Sigmoid colon (tissue), 7 donors: ENCODE data around the gene ADAMTS8. TPM values are rescaled to one million over a fixed set of nuclear protein-coding genes. Genes with fewer than 3 reads are reported as not detected.
A peak's percentile ranks its signal among the peaks of the same experiment; 100 is the strongest.

Source experiments
- DNase-seq: peaks from one replicate; pipeline ENCODE4 v3.0.0-alpha.2; 2019
- H3K27ac ChIP-seq, 4 donors: fragments of 200-600 bp; sonication (generic); one replicate each; pipeline ENCODE4 v1.5.1; 2016 to 2019; ENCODE audit warnings: mild to moderate bottlenecking in 1 of 4
- H3K27me3 ChIP-seq, 3 donors: fragments of 200-600 bp; sonication (generic); one replicate each; pipeline ENCODE4 v1.5.1; 2019; ENCODE audit warnings: mild to moderate bottlenecking in 1 of 3
- H3K36me3 ChIP-seq, 4 donors: fragments of 200-600 bp; sonication (generic); one replicate each; pipeline ENCODE4 v1.5.1; 2016 to 2019
- H3K4me1 ChIP-seq, 4 donors: fragments of 200-600 bp; sonication (generic); one replicate each; pipeline ENCODE4 v1.5.1; 2017 to 2019
- H3K4me3 ChIP-seq, 4 donors: fragments of 200-600 bp; sonication (generic); one replicate each; pipeline ENCODE4 v1.5.1; 2017 to 2019; ENCODE audit warnings: mild to moderate bottlenecking in 2 of 4, moderate library complexity in 1 of 4
- H3K9me3 ChIP-seq, 4 donors: fragments of 200-600 bp in 3 of 4; sonication (generic) in 3 of 4; one replicate each; pipeline versions ENCODE4 v1.5.1 to v1.6.1; 2013 to 2019
- EP300 ChIP-seq, 4 donors: sonication (generic); formaldehyde crosslinking; IDR thresholded peaks; one replicate each; pipeline ENCODE4 v1.6.1; 2017; ENCODE audit warnings: antibody characterized with exemption in 4 of 4
- POLR2A ChIP-seq, 2 donors: fragments of 450-650 bp; IDR thresholded peaks; one replicate each; pipeline ENCODE4 v1.6.1; 2016; ENCODE audit warnings: antibody characterized with exemption in 2 of 2, mild to moderate bottlenecking in 2 of 2, moderate library complexity in 2 of 2
- POLR2AphosphoS5 ChIP-seq, 4 donors: sonication (generic); formaldehyde crosslinking; IDR thresholded peaks; one replicate each; pipeline ENCODE4 v1.6.1; 2017; ENCODE audit warnings: antibody characterized with exemption in 4 of 4
- WGBS, 2 donors: extraction: QIAGEN DNeasy Blood & Tissue Kit; methylation state at CpG; one replicate each; pipeline ENCODE4 v1.1.7; 2013; 5-methylcytosine and 5-hydroxymethylcytosine counted together
- intact Hi-C: fragments of 100-400 bp; cut with DNase I; formaldehyde crosslinking; loops from one replicate; pipeline ENCODE4 v1.15.1; 2023
- polyA plus RNA-seq, 3 donors: library from polyadenylated mRNA; stranded (reverse); fragments of 200-250 nt; gene quantifications; one replicate each; pipeline ENCODE4 v1.2.3, GENCODE V29; 2013
- total RNA-seq, 4 donors: library from RNA; depleted of rRNA; stranded (reverse); fragments of >200 nt; gene quantifications; one replicate each; pipeline ENCODE4 v1.1.0, GENCODE V29; 2016
- TF ChIP-seq, protein P1 (sequence below), 4 experiments: fragments of 450-650 bp in 3 of 4; fragments of 200-600 bp in 1 of 4; IDR thresholded peaks; one replicate each; pipeline ENCODE4 v1.5.1; 2016 to 2019; ENCODE audit warnings: antibody characterized with exemption in 4 of 4, mild to moderate bottlenecking in 3 of 4, moderate library complexity in 2 of 4
- donor health status: healthy with polysubstance abuse.
- donor health status: Bipolar disorder and iron deficiency.
- donor health status: healthy.

Gene ADAMTS8
- total and polyA plus RNA-seq, 7 donors: under 0.01 to 11.9 (median 4.2) TPM; not detected in 1

DNA sequence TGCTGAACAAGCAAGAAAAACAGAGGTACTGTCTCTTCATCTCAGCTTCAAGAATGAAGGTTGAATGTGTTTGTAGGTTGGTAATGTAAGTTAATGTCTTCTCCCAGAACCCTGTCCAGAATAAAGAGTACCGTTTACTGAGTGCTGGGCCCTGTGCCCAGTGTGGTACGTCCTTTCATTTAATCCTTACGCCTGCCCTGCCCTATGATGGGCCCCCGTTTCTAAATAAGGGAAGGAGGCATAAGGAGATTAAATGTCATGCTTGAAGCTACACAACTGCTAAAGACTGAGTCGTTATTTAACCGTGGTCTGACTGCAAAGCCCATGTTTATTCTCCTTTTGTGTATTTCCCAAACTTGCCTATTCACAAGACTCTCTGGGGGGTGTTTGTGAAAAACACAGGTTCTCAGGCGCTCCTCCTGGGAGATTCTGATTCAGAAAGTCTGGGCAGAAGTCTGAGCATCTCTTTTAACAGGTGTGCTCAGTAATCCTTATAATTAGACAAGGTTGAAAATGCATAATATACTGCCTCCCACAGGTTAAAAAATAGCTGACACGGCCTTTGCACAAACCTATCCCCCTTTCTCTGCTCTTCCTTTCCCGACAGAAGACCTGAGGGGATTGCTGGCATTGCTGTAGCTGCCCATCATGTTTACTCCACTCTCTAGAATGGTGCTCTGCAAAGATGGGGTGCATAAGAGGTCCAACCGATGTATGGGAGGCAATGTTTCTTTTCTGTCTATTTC is 57.4 kb downstream of the ADAMTS8 start:
- TF ChIP-seq POLR2AphosphoS5 (IDR thresholded peaks at IDR 0.05) (no peak), EP300 (IDR thresholded peaks at IDR 0.05) (no peak), POLR2A (IDR thresholded peaks at IDR 0.05) (no peak)
- TF ChIP-seq, protein P1, sequence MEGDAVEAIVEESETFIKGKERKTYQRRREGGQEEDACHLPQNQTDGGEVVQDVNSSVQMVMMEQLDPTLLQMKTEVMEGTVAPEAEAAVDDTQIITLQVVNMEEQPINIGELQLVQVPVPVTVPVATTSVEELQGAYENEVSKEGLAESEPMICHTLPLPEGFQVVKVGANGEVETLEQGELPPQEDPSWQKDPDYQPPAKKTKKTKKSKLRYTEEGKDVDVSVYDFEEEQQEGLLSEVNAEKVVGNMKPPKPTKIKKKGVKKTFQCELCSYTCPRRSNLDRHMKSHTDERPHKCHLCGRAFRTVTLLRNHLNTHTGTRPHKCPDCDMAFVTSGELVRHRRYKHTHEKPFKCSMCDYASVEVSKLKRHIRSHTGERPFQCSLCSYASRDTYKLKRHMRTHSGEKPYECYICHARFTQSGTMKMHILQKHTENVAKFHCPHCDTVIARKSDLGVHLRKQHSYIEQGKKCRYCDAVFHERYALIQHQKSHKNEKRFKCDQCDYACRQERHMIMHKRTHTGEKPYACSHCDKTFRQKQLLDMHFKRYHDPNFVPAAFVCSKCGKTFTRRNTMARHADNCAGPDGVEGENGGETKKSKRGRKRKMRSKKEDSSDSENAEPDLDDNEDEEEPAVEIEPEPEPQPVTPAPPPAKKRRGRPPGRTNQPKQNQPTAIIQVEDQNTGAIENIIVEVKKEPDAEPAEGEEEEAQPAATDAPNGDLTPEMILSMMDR (IDR thresholded peaks at IDR 0.05): no peak
- no peak overlapping the region for H3K27ac ChIP-seq
- H3K36me3 ChIP-seq: no peaks in the 10 kb centered on the region
- peaks cover 0 to 8% (median 0%) of the 10 kb centered on the region in 4 donors for H3K4me1 ChIP-seq
- WGBS, 2 donors: 67 to 68% methylated on average over 10 of the region's 10 CpGs
- no peak overlapping the region for H3K4me3 ChIP-seq
- no peak for DNase-seq
- H3K27me3 ChIP-seq: no peaks in the 10 kb centered on the region
- intact Hi-C loops: no loop called here
- no peaks in the 10 kb centered on the region for H3K9me3 ChIP-seq

DNA sequence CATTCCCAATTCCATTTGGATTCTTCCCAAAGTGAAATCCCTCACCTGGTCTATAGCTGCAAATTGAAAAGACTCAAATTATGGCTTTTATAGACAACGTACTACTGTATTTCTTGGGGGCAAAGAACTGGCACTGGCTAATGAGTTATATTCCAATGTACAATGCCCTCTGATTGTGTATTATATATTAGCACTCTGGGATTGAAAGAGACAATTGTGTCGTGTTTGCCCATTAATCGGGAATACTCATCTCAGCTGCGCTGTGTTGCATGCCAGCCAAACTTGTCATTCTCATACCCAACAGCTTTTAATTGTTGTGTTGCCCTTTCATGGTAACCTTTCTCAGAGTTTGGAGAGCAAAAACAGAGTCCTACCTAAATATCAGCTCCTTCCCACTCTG is 58.7 kb downstream of the ADAMTS8 start:
- 93 to 95% methylated on average over 4 of the region's 4 CpGs for WGBS, 2 donors
- Histone ChIP-seq H3K9me3 (no peaks in the 10 kb centered on the region), H3K36me3 (no peaks in the 10 kb centered on the region), H3K27ac (peak overlapping the region in 1 of 4 donors; percentile 19), H3K27me3 (no peaks in the 10 kb centered on the region), H3K4me3 (no peak overlapping the region), H3K4me1 (peaks cover 0 to 8% (median 0%) of the 10 kb centered on the region in 4 donors)
- no peak for DNase-seq
- TF ChIP-seq EP300 (IDR thresholded peaks at IDR 0.05) (no peak), POLR2AphosphoS5 (IDR thresholded peaks at IDR 0.05) (no peak)
- intact Hi-C loops: no loop called here

DNA sequence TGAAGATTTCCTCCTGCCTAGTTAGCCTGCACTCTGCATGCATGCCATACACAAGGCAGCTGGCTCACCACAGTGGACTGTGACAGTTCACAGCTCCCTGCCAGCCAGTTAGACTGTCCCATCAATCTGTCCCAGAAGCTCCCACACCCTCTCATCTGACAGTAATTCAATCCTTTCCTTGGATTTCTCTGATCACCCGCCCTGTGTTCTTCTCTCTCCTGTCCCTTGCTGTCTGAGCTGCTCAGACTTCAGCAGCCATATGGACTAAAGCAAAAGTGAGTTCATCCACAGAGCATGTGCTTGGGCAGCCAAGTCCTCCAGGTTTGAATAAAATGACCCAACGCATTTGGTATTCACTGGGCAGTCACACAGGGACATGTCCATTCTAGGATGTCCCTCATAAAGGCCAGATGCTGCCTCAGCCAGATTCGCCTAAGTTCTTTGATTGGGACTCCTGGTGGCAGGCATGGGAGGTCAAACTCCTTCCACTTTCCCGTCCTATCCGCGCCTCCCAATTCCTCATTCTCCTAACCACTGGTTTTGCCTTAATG is 59.2 kb downstream of the ADAMTS8 start:
- TF ChIP-seq, protein P1 (IDR thresholded peaks at IDR 0.05): no peak
- TF ChIP-seq POLR2A (IDR thresholded peaks at IDR 0.05) (no peak), EP300 (IDR thresholded peaks at IDR 0.05) (no peak), POLR2AphosphoS5 (IDR thresholded peaks at IDR 0.05) (no peak)
- Histone ChIP-seq H3K4me1 (peaks cover 0 to 8% (median 0%) of the 10 kb centered on the region in 4 donors), H3K4me3 (no peak overlapping the region), H3K27me3 (no peaks in the 10 kb centered on the region), H3K9me3 (no peaks in the 10 kb centered on the region), H3K27ac (peak overlapping the region in 2 of 4 donors; percentile 7 to 19), H3K36me3 (no peaks in the 10 kb centered on the region)
- 88 to 93% methylated on average over 6 of the region's 6 CpGs for WGBS, 2 donors
- no peak for DNase-seq
- intact Hi-C loops: no loop called here

DNA sequence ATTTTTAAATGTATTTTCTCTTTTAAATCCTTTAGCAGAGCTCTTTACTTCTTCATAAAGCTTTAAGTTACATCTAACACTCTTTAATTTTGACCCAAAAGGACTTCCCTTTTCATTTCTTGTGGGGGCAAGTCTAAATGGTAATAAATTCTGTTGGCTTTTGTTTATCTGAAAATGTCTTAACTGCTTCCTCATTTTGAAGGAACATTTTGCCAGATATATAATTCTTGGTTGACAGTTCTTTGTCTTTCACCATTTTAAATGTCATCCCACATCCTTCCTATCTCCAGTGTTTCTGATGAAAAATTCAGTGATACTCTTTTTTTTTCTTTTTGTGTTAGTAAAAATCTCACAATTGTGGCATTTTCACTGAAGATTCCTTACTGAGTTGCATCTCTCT is 69.0 kb downstream of the ADAMTS8 start:
- Histone ChIP-seq H3K4me3 (no peak overlapping the region), H3K27ac (no peak overlapping the region), H3K27me3 (no peaks in the 10 kb centered on the region), H3K36me3 (no peaks in the 10 kb centered on the region), H3K9me3 (peaks cover 0 to 9% (median 3%) of the 10 kb centered on the region in 4 donors), H3K4me1 (no peaks in the 10 kb centered on the region)
- TF ChIP-seq EP300 (IDR thresholded peaks at IDR 0.05) (no peak), POLR2A (IDR thresholded peaks at IDR 0.05) (no peak), POLR2AphosphoS5 (IDR thresholded peaks at IDR 0.05) (no peak)
- TF ChIP-seq, protein P1 (IDR thresholded peaks at IDR 0.05): no peak
- no peak for DNase-seq
- intact Hi-C loops: no loop called here

DNA sequence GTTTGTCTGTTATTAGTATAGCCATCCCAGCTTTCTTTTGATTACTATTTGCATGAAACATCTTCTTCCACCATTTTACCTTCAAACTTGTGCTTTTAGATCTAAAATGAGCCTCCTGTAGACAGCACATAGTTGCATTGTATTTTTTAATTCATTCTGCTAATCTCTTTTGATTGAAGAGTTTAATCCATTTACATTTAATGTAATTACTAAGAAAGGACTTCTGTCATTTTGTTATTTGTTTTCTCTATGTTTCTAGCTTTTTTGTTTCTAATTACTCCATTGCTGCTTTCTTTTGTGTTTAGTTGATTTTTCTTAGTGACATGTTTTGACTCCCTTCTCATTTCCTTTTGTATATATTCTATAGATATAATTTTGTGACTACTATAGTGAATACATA is 70.0 kb downstream of the ADAMTS8 start:
- no peak for DNase-seq
- Histone ChIP-seq H3K27ac (no peak overlapping the region), H3K27me3 (no peaks in the 10 kb centered on the region), H3K36me3 (no peaks in the 10 kb centered on the region), H3K4me1 (no peaks in the 10 kb centered on the region), H3K4me3 (no peak overlapping the region), H3K9me3 (peaks cover 0 to 9% (median 4%) of the 10 kb centered on the region in 4 donors)
- intact Hi-C loops: no loop called here
- TF ChIP-seq POLR2A (IDR thresholded peaks at IDR 0.05): no peak
- no peak for TF ChIP-seq EP300 (IDR thresholded peaks at IDR 0.05)
- TF ChIP-seq, protein P1 (IDR thresholded peaks at IDR 0.05): no peak
- TF ChIP-seq POLR2AphosphoS5 (IDR thresholded peaks at IDR 0.05): no peak

Other genes starting within 250 kb of the ADAMTS8 start
- gene ZBTB44, start 113.7 kb downstream of the ADAMTS8 start, total RNA-seq: 100 to 1,000 TPM in 2 of 4 donors, 10 to 100 TPM in 2; 73.0 to 162 (median 117) TPM
- 10 to 100 TPM in 2 of 3 donors, 1 to 10 TPM in 1; 9.2 to 12.1 (median 10.8) TPM for gene ZBTB44, start 113.7 kb downstream of the ADAMTS8 start, polyA plus RNA-seq
- gene ADAMTS15, start 20.0 kb upstream of the ADAMTS8 start, total RNA-seq: 1 to 10 TPM; 2.1 to 8.9 (median 3.2) TPM
- gene ADAMTS15, start 20.0 kb upstream of the ADAMTS8 start, polyA plus RNA-seq: 1 to 10 TPM in 1 of 3 donors, under 1 TPM in 2; 0.46 to 6.1 (median 0.60) TPM